ENCODE results near the gene UBE3A.
"Not testable (repeated sequence)": the region's sequence is repeated elsewhere in the genome, so short reads cannot be mapped to it uniquely, and the experiment has no call there.

The UBE3A gene

DNA sequence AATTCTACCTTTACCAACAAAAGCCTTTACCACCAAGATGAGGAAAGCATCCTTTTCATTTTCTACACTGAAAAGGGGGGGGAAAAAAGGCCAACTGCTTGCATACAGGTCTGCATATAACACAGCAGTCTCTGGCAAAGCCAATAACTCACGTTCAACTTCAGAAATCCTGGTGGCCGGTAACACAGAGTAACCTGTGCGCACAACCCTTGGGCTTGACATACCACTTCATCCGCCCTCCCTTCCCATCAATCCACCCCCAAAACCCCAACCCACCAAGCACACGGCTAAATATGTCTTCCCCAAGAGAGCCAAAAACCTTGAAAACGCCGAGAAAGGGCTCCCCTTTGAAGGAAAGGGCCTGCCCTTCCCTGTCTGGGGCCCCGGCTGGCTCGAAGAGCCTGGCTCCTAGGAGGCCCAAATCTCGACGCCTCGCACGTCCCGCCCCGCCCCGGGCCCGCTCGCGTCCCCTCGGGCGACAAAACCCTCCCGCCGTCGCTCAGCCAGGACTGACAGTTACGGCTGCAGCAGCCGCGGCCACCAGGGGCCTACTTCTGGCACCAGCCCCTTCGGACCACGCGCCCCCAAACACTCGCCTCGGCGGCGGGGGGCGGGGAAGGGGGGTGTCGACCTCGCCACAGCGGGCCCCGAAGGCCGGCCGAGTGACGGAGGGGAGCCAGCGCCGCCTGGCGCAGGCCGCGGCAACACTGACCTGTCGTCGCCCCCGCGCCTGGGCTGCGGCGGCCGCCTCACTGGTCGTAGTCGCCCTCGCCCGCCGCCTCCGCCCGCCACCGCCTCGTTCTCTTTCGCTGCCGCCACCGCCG is 835 bp downstream of the UBE3A start:
- no peak for DNase-seq (ENCODE audit: low read depth)

- DNase-seq (ENCODE audit: low read depth): no peak
Observed at GRCh38 chr15:25436707-25437106, 2.1 kb downstream of the UBE3A start.

- no peak for DNase-seq (ENCODE audit: low read depth)
Observed at GRCh38 chr15:25435474-25436243, 3.2 kb downstream of the UBE3A start.

DNA sequence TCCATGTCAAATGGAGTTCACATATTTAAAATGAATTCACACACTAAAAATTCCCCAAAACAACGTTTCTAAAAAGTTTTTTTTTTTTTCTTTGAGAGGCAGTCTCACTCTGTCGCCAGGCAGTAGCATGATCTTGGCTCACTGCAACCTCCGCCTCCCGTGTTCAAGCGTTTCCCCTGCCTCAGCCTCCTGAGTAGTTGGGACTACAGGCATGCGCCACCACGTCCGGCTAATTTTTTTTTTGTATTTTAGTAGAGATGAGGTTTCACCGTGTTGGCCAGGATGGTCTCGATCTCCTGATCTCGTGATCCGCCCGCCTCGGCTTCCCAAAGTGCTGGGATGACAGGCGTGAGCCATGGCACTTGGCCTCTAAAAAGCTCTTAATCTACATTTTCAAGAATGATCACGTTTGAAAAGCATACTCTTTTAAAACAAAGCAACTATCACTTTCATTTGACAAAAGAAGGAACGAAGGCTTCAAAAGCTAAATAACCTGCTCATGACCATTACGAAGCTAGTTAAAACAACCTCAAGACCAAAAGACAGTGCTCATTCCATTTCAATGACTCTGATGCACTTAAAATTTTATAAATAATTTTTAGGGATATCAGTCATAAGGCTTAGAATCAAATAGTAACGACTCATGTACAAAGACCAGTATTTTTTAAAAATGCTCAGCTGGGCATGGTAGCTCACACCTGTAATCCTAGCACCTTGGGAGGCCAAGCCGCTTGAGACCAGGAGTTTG is 5.5 kb downstream of the UBE3A start:
- no peak for DNase-seq (ENCODE audit: low read depth)

GRCh38 chr15:25431836-25432561 is 6.8 kb downstream of the UBE3A start:
- no peak for DNase-seq (ENCODE audit: low read depth)

DNA sequence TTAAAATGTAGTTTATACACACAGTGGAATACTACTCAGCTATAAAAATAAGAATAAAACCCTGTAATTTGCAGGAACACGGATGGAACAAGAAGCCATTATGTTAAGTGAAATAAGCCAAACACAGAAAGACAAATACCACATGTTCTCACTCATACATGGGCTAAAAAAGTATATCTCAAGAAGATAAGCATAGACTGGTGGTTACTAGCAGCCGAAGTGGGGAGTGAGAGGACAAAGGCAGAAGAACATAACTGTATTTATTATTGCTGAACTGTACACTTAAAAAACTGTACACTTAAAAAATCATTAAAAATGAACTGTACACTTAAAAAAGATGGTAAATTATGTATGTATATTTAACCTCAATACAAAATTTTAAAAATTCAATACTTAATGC is 11.0 kb downstream of the UBE3A start:
- no peak for DNase-seq (ENCODE audit: low read depth)

- no peak for DNase-seq (ENCODE audit: low read depth)
Observed at GRCh38 chr15:25426896-25427610, 11.8 kb downstream of the UBE3A start.

DNA sequence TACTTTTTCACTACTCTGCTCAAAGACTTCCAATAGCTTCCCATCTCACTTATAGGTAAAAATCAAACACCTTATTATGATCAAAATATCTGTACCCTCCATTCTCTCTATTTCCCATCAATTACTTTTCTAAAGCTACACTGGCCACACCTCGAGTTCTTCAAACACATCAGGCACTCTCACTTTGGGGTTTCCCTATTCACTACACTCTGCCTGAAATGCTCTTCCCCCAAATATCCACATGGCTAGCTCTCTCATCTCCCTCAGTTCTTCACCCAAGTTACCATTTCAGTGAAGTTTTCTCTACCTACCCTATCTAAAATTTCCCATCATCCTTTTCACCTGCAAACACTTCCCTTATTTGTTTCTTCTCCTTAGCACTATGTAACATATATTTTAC is 14.8 kb downstream of the UBE3A start:
- DNase-seq (ENCODE audit: low read depth): no peak

DNA sequence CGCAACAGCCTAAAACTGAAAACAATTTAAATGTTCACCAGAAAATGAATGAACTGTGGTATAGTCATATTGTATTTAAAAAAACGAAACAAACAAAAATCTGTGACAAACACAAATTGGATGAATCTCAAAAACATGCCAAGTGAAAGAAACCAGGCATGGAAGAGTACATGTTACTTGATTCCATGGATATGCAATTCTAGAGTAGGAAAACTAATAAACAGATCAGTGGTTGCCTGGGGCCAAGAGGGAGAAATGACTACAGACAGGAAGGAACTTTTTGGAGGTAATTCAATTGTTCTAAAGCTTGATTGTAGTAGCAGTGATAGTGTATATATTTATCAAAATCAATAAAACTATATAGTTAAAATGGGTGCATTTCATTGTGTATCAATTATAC is 16.8 kb downstream of the UBE3A start:
- DNase-seq (ENCODE audit: low read depth): no peak

GRCh38 chr15:25418202-25418601 is 20.6 kb downstream of the UBE3A start:
- DNase-seq (ENCODE audit: low read depth): no peak

DNA sequence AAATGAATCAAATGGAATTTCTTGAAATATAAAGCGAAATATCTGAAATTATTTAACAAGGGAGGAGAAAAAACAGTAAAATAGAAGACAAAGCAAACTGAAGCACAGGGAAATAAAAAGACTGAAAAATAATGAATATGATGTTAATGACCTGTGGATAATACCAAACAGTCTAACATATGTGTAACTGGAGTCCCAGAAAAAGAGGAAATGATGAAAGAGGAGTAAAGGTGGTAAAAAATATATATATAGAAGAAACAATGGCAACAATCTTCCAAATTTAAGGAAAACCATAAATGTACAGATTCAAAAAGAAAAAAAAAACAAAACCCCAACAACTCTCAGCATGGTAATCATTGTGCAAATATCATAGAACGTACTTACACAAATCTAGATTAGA is 21.2 kb downstream of the UBE3A start:
- no peak for DNase-seq (ENCODE audit: low read depth)

GRCh38 chr15:25416693-25417092 is 22.1 kb downstream of the UBE3A start:
- no peak for DNase-seq (ENCODE audit: low read depth)

GRCh38 chr15:25415707-25416106 is 23.1 kb downstream of the UBE3A start:
- DNase-seq (ENCODE audit: low read depth): no peak

DNA sequence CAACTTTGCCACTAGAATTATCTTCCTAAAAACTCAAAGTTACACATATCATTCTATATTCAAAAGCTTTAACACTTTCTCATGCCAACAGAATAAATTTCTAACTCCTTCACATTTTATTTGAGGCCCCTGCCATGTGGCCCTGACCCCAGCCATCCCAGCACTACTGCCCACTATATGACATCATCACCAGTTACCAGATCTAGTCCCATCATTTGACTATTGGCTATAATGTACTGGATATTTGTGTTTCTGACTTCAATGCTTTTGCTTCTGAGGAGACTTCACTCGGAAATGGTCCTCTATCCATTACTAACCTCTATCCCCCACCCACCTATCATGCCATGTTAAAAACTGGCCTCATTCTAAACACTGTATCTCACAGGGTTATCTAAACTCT is 23.6 kb downstream of the UBE3A start:
- no peak for DNase-seq (ENCODE audit: low read depth)

- DNase-seq (ENCODE audit: low read depth): peak; percentile 31
Observed at GRCh38 chr15:25410649-25411048, 28.2 kb downstream of the UBE3A start.

DNA sequence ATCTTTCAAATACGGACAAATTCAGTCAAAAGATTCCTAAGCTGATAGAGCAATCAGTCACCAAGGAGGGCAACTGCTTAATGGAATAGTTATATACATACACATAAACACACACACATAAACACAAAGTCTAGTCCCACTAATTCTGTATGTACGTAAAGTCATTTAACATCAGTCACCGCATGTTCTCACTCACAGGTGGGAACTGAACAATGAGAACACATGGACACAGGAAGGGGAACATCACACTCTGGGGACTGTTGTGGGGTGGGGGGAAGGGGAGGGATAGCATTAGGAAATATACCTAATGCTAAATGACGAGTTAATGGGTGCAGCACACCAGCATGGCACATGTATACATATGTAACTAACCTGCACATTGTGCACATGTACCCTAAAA is 29.1 kb downstream of the UBE3A start:
- DNase-seq (ENCODE audit: low read depth): not testable (repeated sequence)

GRCh38 chr15:25408929-25409328 is 29.9 kb downstream of the UBE3A start:
- DNase-seq (ENCODE audit: low read depth): no peak

GRCh38 chr15:25408428-25408827 is 30.4 kb downstream of the UBE3A start:
- no peak for DNase-seq (ENCODE audit: low read depth)

GRCh38 chr15:25407950-25408349 is 30.9 kb downstream of the UBE3A start:
- no peak for DNase-seq (ENCODE audit: low read depth)

GRCh38 chr15:25406846-25407245 is 32.0 kb downstream of the UBE3A start:
- no peak for DNase-seq (ENCODE audit: low read depth)

DNA sequence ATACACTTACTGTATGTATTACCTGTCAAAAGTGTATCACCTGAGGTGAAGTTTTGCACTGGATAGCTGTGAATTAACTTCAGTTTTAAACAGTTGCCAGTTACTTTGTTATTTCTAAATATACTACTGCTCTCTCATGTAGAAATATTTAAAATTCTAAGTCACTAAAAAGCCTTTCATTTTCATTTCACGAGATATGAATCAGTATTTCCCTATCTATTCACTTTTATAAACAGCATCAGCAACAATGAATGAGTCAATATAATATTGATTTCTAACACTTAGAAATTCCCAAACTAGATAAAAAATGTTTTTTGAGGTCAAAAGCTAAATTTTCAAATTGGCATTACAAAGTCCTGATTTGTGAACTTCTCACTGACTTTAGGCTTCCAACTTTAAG is 32.6 kb downstream of the UBE3A start:
- no peak for DNase-seq (ENCODE audit: low read depth)

Measured in non-pigmented ciliary epithelial cell (primary cell).